B cell (primary cell): Measurements from ENCODE around the gene ABCC3. TPM values are rescaled to one million over a fixed set of nuclear protein-coding genes. Genes with fewer than 3 reads are reported as not detected.

Experiments used
- ATAC-seq: fragments of 200-7000 bp; cut with Tn5 transposase; one replicate; pipeline ENCODE4 v1.10.0; 2021; ENCODE audit warnings: low read depth, mild to moderate bottlenecking, moderate number of reproducible peaks, moderate library complexity
- CTCF ChIA-PET: fragments of 350-600 bp; sonication (Branson Sonifier 250); formaldehyde crosslinking; loops from one replicate; lab custom pipeline; 2021; ENCODE audit warnings: antibody characterized with exemption, inconsistent platforms; lab: Charles Lee
- POLR2A ChIA-PET: fragments of 350-600 bp; sonication (Branson Sonifier 250); formaldehyde crosslinking; loops from one replicate; lab custom pipeline; 2021; ENCODE audit warnings: antibody characterized with exemption; lab: Charles Lee
- DNase-seq: peaks from one replicate; pipeline ENCODE4 v3.0.0; 2013
- H2AFZ ChIP-seq: 2 replicates; pipeline ENCODE4 v1.6.1; 2012; ENCODE audit warnings: mild to moderate bottlenecking, low read depth, low read length; ENCODE audit not compliant: insufficient read depth, poor library complexity, severe bottlenecking
- H3K27ac ChIP-seq, 2 donors: 1 replicate in 1 of 2; 2 replicates in 1 of 2; pipeline ENCODE4 v1.5.1; 2012 to 2013; ENCODE audit warnings: low read length in 2 of 2, mild to moderate bottlenecking in 2 of 2, moderate library complexity in 1 of 2
- H3K27me3 ChIP-seq, 4 experiments: fragments of 200-600 bp in 1 of 4; sonication (generic) in 1 of 4; replicated peaks in 1 of 4; 1 replicate in 2 of 4; 2 replicates in 2 of 4; pipeline versions ENCODE4 v1.6.1 to v1.7.0; 2013 to 2016; ENCODE audit warnings: low read length in 3 of 4, mild to moderate bottlenecking in 2 of 4, mixed read lengths in 1 of 4, moderate library complexity in 1 of 4; ENCODE audit not compliant: insufficient read depth in 4 of 4, control insufficient read depth in 3 of 4; ENCODE audit errors: control extremely low read depth in 1 of 4
- H3K36me3 ChIP-seq, 2 experiments: replicated peaks in 1 of 2; 1 replicate in 1 of 2; 2 replicates in 1 of 2; pipeline versions ENCODE4 v1.6.1 to v1.7.1; 2013; ENCODE audit warnings: low read length in 1 of 2; ENCODE audit not compliant: insufficient read depth in 2 of 2, control insufficient read depth in 1 of 2; ENCODE audit errors: control extremely low read depth in 1 of 2, extremely low read depth in 1 of 2
- H3K4me1 ChIP-seq, 2 donors: fragments of 200-600 bp in 1 of 2; sonication (generic) in 1 of 2; 1 replicate in 1 of 2; 2 replicates in 1 of 2; pipeline versions ENCODE4 v1.5.1 to v1.6.1; 2013 to 2017; ENCODE audit warnings: low read length in 2 of 2; ENCODE audit not compliant: control insufficient read depth in 2 of 2, insufficient read depth in 2 of 2
- H3K4me2 ChIP-seq: replicated peaks from 2 replicates; pipeline ENCODE3; 2012; ENCODE audit warnings: mild to moderate bottlenecking, low read depth, low read length; ENCODE audit not compliant: poor library complexity, severe bottlenecking
- H3K4me3 ChIP-seq, 5 experiments: fragments of 200-600 bp in 1 of 5; sonication (generic) in 1 of 5; 1 replicate in 3 of 5; 2 replicates in 2 of 5; pipeline versions ENCODE4 v1.5.1 to v1.7.0; 2011 to 2016; ENCODE audit warnings: low read length in 4 of 5, mild to moderate bottlenecking in 4 of 5, low read depth in 2 of 5, control low read depth in 1 of 5, moderate library complexity in 1 of 5; ENCODE audit not compliant: insufficient read depth in 1 of 5; ENCODE audit errors: control extremely low read depth in 1 of 5, extremely low read depth in 1 of 5
- H3K79me2 ChIP-seq: fragments of 200-600 bp; sonication (generic); one replicate; pipeline ENCODE4 v1.6.0; 2016; ENCODE audit warnings: low read length; ENCODE audit not compliant: control insufficient read depth, insufficient read depth
- H3K9ac ChIP-seq: fragments of 200-600 bp; sonication (generic); 2 replicates; pipeline ENCODE4 v1.6.1; 2017; ENCODE audit warnings: mild to moderate bottlenecking, low read length, moderate library complexity
- H3K9me3 ChIP-seq, 3 donors: one replicate each; pipeline versions ENCODE4 v1.6.1 to v1.7.1; 2013; ENCODE audit warnings: low read length in 2 of 3; ENCODE audit not compliant: control insufficient read depth in 2 of 3, insufficient read depth in 1 of 3; ENCODE audit errors: control extremely low read depth in 1 of 3
- H4K20me1 ChIP-seq: 2 replicates; pipeline ENCODE4 v1.6.0; 2012; ENCODE audit warnings: mild to moderate bottlenecking, low read length; ENCODE audit not compliant: insufficient read depth, control insufficient read depth, poor library complexity, severe bottlenecking
- H3K27ac Mint-ChIP-seq: one replicate; pipeline ENCODE4 v1.8.0; 2021; ENCODE audit warnings: mixed read lengths
- H3K27me3 Mint-ChIP-seq: one replicate; pipeline ENCODE4 v1.8.0; 2021; ENCODE audit warnings: mixed read lengths
- H3K4me1 Mint-ChIP-seq: one replicate; pipeline ENCODE4 v1.8.0; 2021; ENCODE audit warnings: mixed read lengths
- H3K4me3 Mint-ChIP-seq: one replicate; pipeline ENCODE4 v1.8.0; 2021; ENCODE audit warnings: mixed read lengths
- H3K9me3 Mint-ChIP-seq: one replicate; pipeline ENCODE4 v1.8.0; 2022; ENCODE audit warnings: mixed read lengths; ENCODE audit not compliant: insufficient read depth
- EZH2 ChIP-seq: IDR thresholded peaks from 2 replicates; pipeline ENCODE4 v1.6.1; 2012; ENCODE audit warnings: borderline replicate concordance, low read depth, mild to moderate bottlenecking, moderate library complexity, low read length; ENCODE audit not compliant: insufficient read depth, poor library complexity, severe bottlenecking
- WGBS: methylation state at CpG from one replicate; pipeline ENCODE4 v1.1.5; 2013; ENCODE audit warnings: missing lambda C conversion rate; ENCODE audit not compliant: insufficient coverage; 5-methylcytosine and 5-hydroxymethylcytosine counted together
- intact Hi-C: fragments of 100-400 bp; cut with micrococcal nuclease; formaldehyde crosslinking; loops from one replicate; pipeline ENCODE4 v1.10.0; 2022
- polyA minus RNA-seq: library from RNA; depleted of rRNA, polyadenylated mRNA; stranded (reverse); fragments of >200 nt; gene quantifications from 2 replicates; pipeline ENCODE4 v1.2.3, GENCODE V29; 2012
- polyA plus RNA-seq: library from polyadenylated mRNA; depleted of rRNA; stranded (reverse); fragments of >200 nt; gene quantifications from 2 replicates; pipeline ENCODE4 v1.2.3, GENCODE V29; 2012
- total RNA-seq, 2 donors: library from RNA; stranded (reverse); fragments of 120-200 nt in 1 of 2; gene quantifications; 1 replicate in 1 of 2; 2 replicates in 1 of 2; pipeline versions ENCODE4 v1.2.3 to v1.2.4, GENCODE V29; 2013 to 2022
- TF ChIP-seq, protein P1 (sequence below): fragments of 200-600 bp; IDR thresholded peaks from one replicate; pipeline ENCODE4 v1.8.0; 2022; ENCODE audit warnings: antibody characterized with exemption, mild to moderate bottlenecking

Gene ABCC3
- total RNA-seq = 0.05 and 0.44 TPM in 2 replicates
- 5.3 TPM for total RNA-seq (2013)
- 0.37 and 0.60 TPM in 2 replicates for polyA plus RNA-seq
- 1.6 and 4.6 TPM in 2 replicates for polyA minus RNA-seq

DNA sequence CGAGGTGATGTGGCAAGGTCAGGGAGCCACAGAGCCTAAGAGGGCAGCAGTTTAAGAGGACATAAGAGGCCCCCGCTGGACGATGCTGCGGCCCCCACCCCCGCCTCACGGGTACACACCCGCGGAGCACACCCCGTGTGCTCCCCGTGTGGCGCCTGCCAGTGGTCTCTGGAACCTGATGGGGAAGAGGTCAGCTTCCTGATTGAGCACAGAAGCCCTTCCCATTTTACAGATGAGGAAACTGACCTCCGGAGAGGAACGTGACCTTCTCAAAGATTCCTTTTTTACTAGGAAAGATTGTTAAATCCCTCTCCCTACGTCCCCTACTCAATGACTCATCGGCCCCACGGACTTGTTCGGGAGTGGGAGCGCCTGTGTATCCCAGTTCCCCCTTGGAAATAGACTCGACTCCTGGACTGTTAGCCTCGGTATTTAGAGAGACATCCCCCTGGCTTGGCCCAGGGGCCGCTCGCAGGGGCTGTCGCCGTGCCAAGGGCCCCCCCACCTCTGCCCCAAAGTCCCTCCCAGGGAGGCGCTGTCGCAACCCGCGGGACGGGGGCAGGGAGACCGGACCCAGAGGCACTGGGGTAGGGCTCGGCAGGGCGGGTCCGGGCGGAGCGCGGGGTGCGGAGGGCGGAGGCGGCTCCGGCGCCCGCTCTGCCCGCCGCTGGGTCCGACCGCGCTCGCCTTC lies at the start of gene ABCC3:
Gene ABCC3 (plus strand): TSS at position 658 of the 691 bp plus-strand sequence. CDS start 56 bp downstream, outside the sequence.
- Histone ChIP-seq H3K4me1 (peaks cover 6 to 10% of the 10 kb centered on the region in 2 donors), H3K36me3 (no peaks in the 10 kb centered on the region), H3K27ac (no peak within 1 kb of the TSS), H3K27me3 (peaks cover 0 to 66% (median 9%) of the 10 kb centered on the region in 4 experiments), H3K4me2 (peak within 1 kb of the TSS; percentile 55), H3K9me3 (no peaks in the 10 kb centered on the region), H4K20me1 (no peaks in the 10 kb centered on the region), H3K79me2 (no peaks in the 10 kb centered on the region), H3K9ac (no peak within 1 kb of the TSS), H2AFZ (peak within 1 kb of the TSS; percentile 16), H3K4me3 (no peak within 1 kb of the TSS)
- CTCF ChIA-PET = no interaction called here
- intact Hi-C loops = no loop called here
- POLR2A ChIA-PET = no interaction called here
- H3K27ac Mint-ChIP-seq = no peak within 1 kb of the TSS
- peaks cover 7% of the 10 kb centered on the region for H3K4me1 Mint-ChIP-seq
- H3K27me3 Mint-ChIP-seq = peaks cover 64% of the 10 kb centered on the region
- no peak for TF ChIP-seq EZH2
- TF ChIP-seq, protein P1, sequence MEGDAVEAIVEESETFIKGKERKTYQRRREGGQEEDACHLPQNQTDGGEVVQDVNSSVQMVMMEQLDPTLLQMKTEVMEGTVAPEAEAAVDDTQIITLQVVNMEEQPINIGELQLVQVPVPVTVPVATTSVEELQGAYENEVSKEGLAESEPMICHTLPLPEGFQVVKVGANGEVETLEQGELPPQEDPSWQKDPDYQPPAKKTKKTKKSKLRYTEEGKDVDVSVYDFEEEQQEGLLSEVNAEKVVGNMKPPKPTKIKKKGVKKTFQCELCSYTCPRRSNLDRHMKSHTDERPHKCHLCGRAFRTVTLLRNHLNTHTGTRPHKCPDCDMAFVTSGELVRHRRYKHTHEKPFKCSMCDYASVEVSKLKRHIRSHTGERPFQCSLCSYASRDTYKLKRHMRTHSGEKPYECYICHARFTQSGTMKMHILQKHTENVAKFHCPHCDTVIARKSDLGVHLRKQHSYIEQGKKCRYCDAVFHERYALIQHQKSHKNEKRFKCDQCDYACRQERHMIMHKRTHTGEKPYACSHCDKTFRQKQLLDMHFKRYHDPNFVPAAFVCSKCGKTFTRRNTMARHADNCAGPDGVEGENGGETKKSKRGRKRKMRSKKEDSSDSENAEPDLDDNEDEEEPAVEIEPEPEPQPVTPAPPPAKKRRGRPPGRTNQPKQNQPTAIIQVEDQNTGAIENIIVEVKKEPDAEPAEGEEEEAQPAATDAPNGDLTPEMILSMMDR = no peak
- WGBS = 12% methylated on average over 48 of the region's 48 CpGs
- H3K4me3 Mint-ChIP-seq = no peak within 1 kb of the TSS
- ATAC-seq (no peak), DNase-seq (no peak)
- no peaks in the 10 kb centered on the region for H3K9me3 Mint-ChIP-seq

DNA sequence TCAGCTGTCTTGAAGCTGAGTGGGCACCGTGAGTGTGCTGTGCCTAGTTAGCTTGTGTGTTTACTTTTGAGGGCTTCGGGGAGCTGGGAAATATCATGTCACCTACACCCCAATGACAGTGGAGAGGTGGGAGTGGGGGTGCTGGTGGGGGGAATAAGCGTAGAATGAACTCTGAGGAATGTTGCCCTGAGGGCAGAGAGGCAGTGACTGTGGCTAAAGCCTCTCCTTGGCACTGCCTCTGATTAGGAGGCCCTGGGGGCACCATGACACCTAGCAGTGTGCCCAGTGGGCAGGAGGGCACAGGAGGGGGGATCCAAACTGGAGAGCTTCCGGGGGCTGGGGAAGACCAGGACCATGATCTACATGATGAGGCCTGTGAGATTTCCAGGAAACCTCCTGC lies 49.3 kb upstream of the ABCC3 start:
- no peaks in the 10 kb centered on the region for H3K79me2 ChIP-seq
- no peak overlapping the region for H2AFZ ChIP-seq
- Mint-ChIP-seq H3K4me1 (no peaks in the 10 kb centered on the region), H3K4me3 (no peak overlapping the region), H3K27ac (no peak overlapping the region), H3K9me3 (no peaks in the 10 kb centered on the region), H3K27me3 (peaks cover 27% of the 10 kb centered on the region)
- no peaks in the 10 kb centered on the region for H3K36me3 ChIP-seq
- no peaks in the 10 kb centered on the region for H3K4me1 ChIP-seq
- intact Hi-C loops = no loop called here
- no peak overlapping the region for H3K4me3 ChIP-seq
- H3K27ac ChIP-seq = no peak overlapping the region
- H3K27me3 ChIP-seq = peaks cover 0 to 5% (median 2%) of the 10 kb centered on the region in 4 experiments
- no peaks in the 10 kb centered on the region for H4K20me1 ChIP-seq
- H3K9ac ChIP-seq = no peak overlapping the region
- no peak for ATAC-seq
- CTCF ChIA-PET = no interaction called here
- H3K4me2 ChIP-seq = no peak overlapping the region
- peaks cover 0 to 3% (median 0%) of the 10 kb centered on the region in 3 donors for H3K9me3 ChIP-seq
- TF ChIP-seq, protein P1 = no peak
- no peak for TF ChIP-seq EZH2
- no peak for DNase-seq
- POLR2A ChIA-PET = no interaction called here
- 90% methylated on average over 2 of the region's 4 CpGs for WGBS
